K562 (cell line): ENCODE data around the gene GPX6. TPM values are rescaled to one million over a fixed set of nuclear protein-coding genes. Genes with fewer than 3 reads are reported as not detected.

ENCODE experiments used
- CTBP1 ChIP-seq: fragments of 450-650 bp; IDR thresholded peaks from 2 replicates; pipeline ENCODE4 v1.6.1; 2016; ENCODE audit warnings: borderline replicate concordance
- EZH2 ChIP-seq: IDR thresholded peaks from 2 replicates; pipeline ENCODE4 v1.6.1; 2012; ENCODE audit warnings: low read depth, mild to moderate bottlenecking, inconsistent platforms, low read length, borderline replicate concordance
- JUND ChIP-seq, 2 experiments: IDR thresholded peaks; 2 replicates in 1 of 2; 3 replicates in 1 of 2; pipeline ENCODE4 v1.6.1; 2011; ENCODE audit warnings: borderline replicate concordance in 2 of 2, low read depth in 2 of 2, low read length in 2 of 2, improper control_type of control experiment in 1 of 2, missing biosample characterization in 1 of 2, missing genetic modification characterization in 1 of 2, missing genetic modification reagents in 1 of 2
- RBM22 ChIP-seq: fragments of 200-400 bp; formaldehyde crosslinking; IDR thresholded peaks from 2 replicates; pipeline ENCODE4 v1.6.1; 2018; ENCODE audit warnings: low read length, low read depth; ENCODE audit not compliant: poor library complexity, severe bottlenecking
- ZNF124 ChIP-seq: sonication (generic); formaldehyde crosslinking; IDR thresholded peaks from 2 replicates; pipeline ENCODE4 v1.8.1; 2022; ENCODE audit warnings: missing genetic modification reagents
- polyA plus RNA-seq, 8 experiments: library from polyadenylated mRNA; depleted of rRNA in 4 of 8; stranded (reverse) in 5 of 8; unstranded in 3 of 8; fragments of >200 nt; fragmentation: Nextera tagmentation in 2 of 8; fragmentation: Illumina TruSeq in 1 of 8; extraction: Ambion mirVana in 2 of 8; extraction: Trizol in 1 of 8; gene quantifications; 2 replicates each; pipeline versions ENCODE4 v1.2.1 to v1.2.3, GENCODE V29; 2011 to 2014; ENCODE audit warnings: inconsistent platforms in 1 of 8, missing spikeins in 1 of 8
- total RNA-seq, 7 experiments: library from RNA; depleted of rRNA in 6 of 7; stranded (reverse); fragments of >200 nt in 6 of 7; fragmentation: Illumina TruSeq in 2 of 7; extraction: Trizol in 2 of 7; gene quantifications; 2 replicates each; pipeline versions ENCODE4 v1.2.1 to v1.2.3, GENCODE V29; 2011 to 2021; ENCODE audit warnings: low replicate concordance in 1 of 7
- TF ChIP-seq, protein P1 (sequence below): fragments of 450-650 bp; IDR thresholded peaks from 2 replicates; pipeline ENCODE4 v1.7.0; 2016; ENCODE audit warnings: borderline replicate concordance
- TF ChIP-seq, protein P2 (sequence below): fragments of 200-400 bp; formaldehyde crosslinking; IDR thresholded peaks from 2 replicates; pipeline ENCODE4 v1.6.1; 2017; ENCODE audit warnings: mild to moderate bottlenecking, low read depth, low read length, moderate library complexity
- TF ChIP-seq, protein P3 (sequence below): fragments of 450-650 bp; formaldehyde crosslinking; IDR thresholded peaks from 2 replicates; pipeline ENCODE4 v1.4.0; 2022; ENCODE audit warnings: missing genetic modification characterization

GPX6 gene
- total and polyA plus RNA-seq, 9 of the 15 experiments (the other 6 are each of a cell fraction or from before 2014, with no cell fraction given): not detected

DNA sequence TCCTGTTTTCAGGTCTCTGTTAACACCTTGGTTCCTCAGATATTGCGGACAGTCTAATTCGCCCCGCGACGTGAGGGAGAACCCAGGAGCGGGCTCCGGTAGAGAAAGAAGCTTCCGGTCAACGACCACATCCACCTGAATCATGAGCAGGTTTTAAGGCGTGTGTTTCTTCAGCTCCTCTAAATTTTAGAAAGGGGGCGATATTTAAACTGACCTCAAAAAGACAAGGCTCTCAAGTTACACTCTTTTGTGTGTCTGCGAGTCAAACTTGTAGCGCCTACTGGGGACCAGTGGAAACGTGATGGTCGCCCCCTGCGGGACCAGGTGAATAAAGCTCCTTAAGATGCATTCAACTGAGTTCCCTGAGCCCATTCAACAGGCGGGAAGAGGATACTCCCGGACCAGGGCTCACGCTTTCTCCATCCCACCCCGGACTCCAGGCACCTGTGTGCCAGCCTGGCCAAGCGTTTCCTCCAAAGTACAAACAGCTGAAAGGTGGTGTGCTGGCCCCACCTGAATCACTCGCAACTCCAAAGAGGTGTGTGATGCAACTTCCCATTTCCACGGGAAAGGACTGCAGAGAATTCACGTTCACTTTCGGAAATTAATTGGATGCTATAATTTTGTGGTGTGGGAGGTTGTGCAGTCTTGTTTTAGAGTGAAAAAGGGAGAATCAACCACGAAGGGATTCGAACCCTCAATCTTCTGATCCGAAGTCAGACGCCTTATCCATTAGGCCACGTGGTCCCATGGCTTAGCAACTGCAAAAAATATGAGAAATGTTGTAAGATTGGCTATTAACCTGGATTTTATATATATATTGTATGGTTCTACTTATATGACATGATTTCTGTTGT, 27.1 kb upstream of the GPX6 start (continued):
- TF ChIP-seq, protein P1, sequence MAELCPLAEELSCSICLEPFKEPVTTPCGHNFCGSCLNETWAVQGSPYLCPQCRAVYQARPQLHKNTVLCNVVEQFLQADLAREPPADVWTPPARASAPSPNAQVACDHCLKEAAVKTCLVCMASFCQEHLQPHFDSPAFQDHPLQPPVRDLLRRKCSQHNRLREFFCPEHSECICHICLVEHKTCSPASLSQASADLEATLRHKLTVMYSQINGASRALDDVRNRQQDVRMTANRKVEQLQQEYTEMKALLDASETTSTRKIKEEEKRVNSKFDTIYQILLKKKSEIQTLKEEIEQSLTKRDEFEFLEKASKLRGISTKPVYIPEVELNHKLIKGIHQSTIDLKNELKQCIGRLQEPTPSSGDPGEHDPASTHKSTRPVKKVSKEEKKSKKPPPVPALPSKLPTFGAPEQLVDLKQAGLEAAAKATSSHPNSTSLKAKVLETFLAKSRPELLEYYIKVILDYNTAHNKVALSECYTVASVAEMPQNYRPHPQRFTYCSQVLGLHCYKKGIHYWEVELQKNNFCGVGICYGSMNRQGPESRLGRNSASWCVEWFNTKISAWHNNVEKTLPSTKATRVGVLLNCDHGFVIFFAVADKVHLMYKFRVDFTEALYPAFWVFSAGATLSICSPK: no peak
- no peak for TF ChIP-seq ZNF124
- no peak; the same call in none of the 2 replicates for TF ChIP-seq JUND (IDR thresholded peaks at IDR 0.05; ENCODE audit: borderline replicate concordance, low read depth, low read length)
- peak; percentile 4; the same call in 2 of the 3 replicates for TF ChIP-seq JUND (tag; IDR thresholded peaks at IDR 0.05; ENCODE audit: borderline replicate concordance, low read depth, low read length)
- peak; percentile 99 for TF ChIP-seq CTBP1
- peak; percentile 91 for TF ChIP-seq RBM22
- no peak for TF ChIP-seq EZH2
- TF ChIP-seq, protein P2, sequence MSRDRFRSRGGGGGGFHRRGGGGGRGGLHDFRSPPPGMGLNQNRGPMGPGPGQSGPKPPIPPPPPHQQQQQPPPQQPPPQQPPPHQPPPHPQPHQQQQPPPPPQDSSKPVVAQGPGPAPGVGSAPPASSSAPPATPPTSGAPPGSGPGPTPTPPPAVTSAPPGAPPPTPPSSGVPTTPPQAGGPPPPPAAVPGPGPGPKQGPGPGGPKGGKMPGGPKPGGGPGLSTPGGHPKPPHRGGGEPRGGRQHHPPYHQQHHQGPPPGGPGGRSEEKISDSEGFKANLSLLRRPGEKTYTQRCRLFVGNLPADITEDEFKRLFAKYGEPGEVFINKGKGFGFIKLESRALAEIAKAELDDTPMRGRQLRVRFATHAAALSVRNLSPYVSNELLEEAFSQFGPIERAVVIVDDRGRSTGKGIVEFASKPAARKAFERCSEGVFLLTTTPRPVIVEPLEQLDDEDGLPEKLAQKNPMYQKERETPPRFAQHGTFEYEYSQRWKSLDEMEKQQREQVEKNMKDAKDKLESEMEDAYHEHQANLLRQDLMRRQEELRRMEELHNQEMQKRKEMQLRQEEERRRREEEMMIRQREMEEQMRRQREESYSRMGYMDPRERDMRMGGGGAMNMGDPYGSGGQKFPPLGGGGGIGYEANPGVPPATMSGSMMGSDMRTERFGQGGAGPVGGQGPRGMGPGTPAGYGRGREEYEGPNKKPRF: no peak
- TF ChIP-seq, protein P3, sequence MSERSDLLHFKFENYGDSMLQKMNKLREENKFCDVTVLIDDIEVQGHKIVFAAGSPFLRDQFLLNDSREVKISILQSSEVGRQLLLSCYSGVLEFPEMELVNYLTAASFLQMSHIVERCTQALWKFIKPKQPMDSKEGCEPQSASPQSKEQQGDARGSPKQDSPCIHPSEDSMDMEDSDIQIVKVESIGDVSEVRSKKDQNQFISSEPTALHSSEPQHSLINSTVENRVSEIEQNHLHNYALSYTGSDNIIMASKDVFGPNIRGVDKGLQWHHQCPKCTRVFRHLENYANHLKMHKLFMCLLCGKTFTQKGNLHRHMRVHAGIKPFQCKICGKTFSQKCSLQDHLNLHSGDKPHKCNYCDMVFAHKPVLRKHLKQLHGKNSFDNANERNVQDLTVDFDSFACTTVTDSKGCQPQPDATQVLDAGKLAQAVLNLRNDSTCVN (CRISPR knock-in tag): no peak
